DND-41 (cell line): Measurements from ENCODE around the gene EMSY.

Experiments used
- ATAC-seq: fragments of 200-7000 bp; cut with Tn5 transposase; 3 replicates; pipeline ENCODE4 v1.9.1; 2021; ENCODE audit warnings: low read depth; ENCODE audit not compliant: insufficient read depth
- DNase-seq: peaks from one replicate; pipeline ENCODE4 v3.0.0-alpha.2; 2020
- H2AFZ ChIP-seq: 2 replicates; pipeline ENCODE4 v1.6.0; 2012; ENCODE audit warnings: low read depth, low read length
- H3K27ac ChIP-seq: 2 replicates; pipeline ENCODE4 v1.5.1; 2012; ENCODE audit warnings: low read length, inconsistent platforms
- H3K27me3 ChIP-seq: fragments of 200-600 bp; sonication (generic); 2 replicates; pipeline ENCODE4 v1.6.0; 2012; ENCODE audit warnings: low read length, mild to moderate bottlenecking, inconsistent platforms; ENCODE audit not compliant: insufficient read depth, poor library complexity
- H3K36me3 ChIP-seq: 2 replicates; pipeline ENCODE4 v1.5.1; 2012; ENCODE audit warnings: low read length, inconsistent platforms; ENCODE audit not compliant: insufficient read depth
- H3K4me1 ChIP-seq: 2 replicates; pipeline ENCODE4 v1.5.1; 2012; ENCODE audit warnings: mild to moderate bottlenecking, low read length; ENCODE audit not compliant: insufficient read depth
- H3K4me2 ChIP-seq: 2 replicates; pipeline ENCODE4 v1.6.0; 2012; ENCODE audit warnings: mild to moderate bottlenecking, moderate library complexity, low read length, inconsistent platforms; ENCODE audit not compliant: insufficient read depth
- H3K4me3 ChIP-seq, 2 experiments: fragments of 200-600 bp in 1 of 2; shearing (Covaris generic) in 1 of 2; 2 replicates each; pipeline ENCODE4 v1.5.1; 2012 to 2016; ENCODE audit warnings: inconsistent platforms in 2 of 2, low read length in 2 of 2, mild to moderate bottlenecking in 2 of 2, low read depth in 1 of 2, moderate library complexity in 1 of 2
- H3K79me2 ChIP-seq: 2 replicates; pipeline ENCODE4 v1.6.0; 2012; ENCODE audit warnings: low read length, inconsistent platforms; ENCODE audit not compliant: insufficient read depth
- H3K9ac ChIP-seq: 2 replicates; pipeline ENCODE4 v1.6.0; 2012; ENCODE audit warnings: low read depth, mild to moderate bottlenecking, inconsistent platforms, low read length, moderate library complexity
- H3K9me3 ChIP-seq: 2 replicates; pipeline ENCODE4 v1.5.1; 2012; ENCODE audit warnings: low read length, moderate library complexity, mild to moderate bottlenecking, inconsistent platforms; ENCODE audit not compliant: insufficient read depth, severe bottlenecking
- H4K20me1 ChIP-seq: 2 replicates; pipeline ENCODE4 v1.6.0; 2012; ENCODE audit warnings: low read length; ENCODE audit not compliant: insufficient read depth
- EZH2 ChIP-seq: IDR thresholded peaks from 3 replicates; pipeline ENCODE4 v1.6.1; 2012; ENCODE audit warnings: borderline replicate concordance, low read depth, mild to moderate bottlenecking, moderate library complexity, low read length, inconsistent platforms; ENCODE audit not compliant: severe bottlenecking
- TF ChIP-seq, protein P1 (sequence below): IDR thresholded peaks from 2 replicates; pipeline ENCODE4 v1.5.1; 2012; ENCODE audit warnings: borderline replicate concordance, low read length, moderate library complexity, mild to moderate bottlenecking; ENCODE audit not compliant: poor library complexity, severe bottlenecking; ENCODE audit errors: extremely low read depth

EMSY gene

DNA sequence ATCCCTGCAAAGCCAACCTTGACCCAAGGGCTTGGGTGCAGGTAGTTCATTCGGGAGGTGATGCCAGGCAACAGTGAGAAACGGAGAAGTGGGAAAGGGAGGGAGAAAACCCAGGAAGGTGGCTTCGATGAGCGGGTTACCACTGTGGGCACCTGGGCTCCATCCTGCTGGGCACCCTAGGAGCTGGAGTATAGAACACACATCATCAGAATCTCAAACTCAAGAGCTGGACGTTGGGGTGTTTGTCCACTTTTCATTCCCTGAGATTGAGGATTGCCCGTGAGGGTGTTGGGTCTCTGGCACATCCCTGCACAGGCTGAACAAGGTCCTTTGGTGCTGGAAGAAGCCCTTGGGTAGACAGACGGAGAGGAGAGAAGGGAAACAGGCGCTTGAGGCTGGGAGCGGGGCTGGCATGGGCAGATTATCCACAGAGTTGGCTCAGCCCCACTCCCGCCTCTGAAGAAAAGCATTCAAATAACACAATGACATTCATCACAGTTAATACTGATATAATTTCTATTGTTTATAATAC, 155.4 kb downstream of the EMSY start:
- ATAC-seq (no peak), DNase-seq (no peak)
- no peak overlapping the region for H2AFZ ChIP-seq
- no peaks in the 10 kb centered on the region for H4K20me1 ChIP-seq
- H3K4me1 ChIP-seq, result no peaks in the 10 kb centered on the region
- no peak overlapping the region for H3K9ac ChIP-seq
- no peak overlapping the region for H3K4me3 ChIP-seq
- TF ChIP-seq EZH2, result no peak
- TF ChIP-seq, protein P1, sequence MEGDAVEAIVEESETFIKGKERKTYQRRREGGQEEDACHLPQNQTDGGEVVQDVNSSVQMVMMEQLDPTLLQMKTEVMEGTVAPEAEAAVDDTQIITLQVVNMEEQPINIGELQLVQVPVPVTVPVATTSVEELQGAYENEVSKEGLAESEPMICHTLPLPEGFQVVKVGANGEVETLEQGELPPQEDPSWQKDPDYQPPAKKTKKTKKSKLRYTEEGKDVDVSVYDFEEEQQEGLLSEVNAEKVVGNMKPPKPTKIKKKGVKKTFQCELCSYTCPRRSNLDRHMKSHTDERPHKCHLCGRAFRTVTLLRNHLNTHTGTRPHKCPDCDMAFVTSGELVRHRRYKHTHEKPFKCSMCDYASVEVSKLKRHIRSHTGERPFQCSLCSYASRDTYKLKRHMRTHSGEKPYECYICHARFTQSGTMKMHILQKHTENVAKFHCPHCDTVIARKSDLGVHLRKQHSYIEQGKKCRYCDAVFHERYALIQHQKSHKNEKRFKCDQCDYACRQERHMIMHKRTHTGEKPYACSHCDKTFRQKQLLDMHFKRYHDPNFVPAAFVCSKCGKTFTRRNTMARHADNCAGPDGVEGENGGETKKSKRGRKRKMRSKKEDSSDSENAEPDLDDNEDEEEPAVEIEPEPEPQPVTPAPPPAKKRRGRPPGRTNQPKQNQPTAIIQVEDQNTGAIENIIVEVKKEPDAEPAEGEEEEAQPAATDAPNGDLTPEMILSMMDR, result no peak
- no peak overlapping the region for H3K4me2 ChIP-seq
- H3K27me3 ChIP-seq, result no peaks in the 10 kb centered on the region
- H3K79me2 ChIP-seq, result no peaks in the 10 kb centered on the region
- no peaks in the 10 kb centered on the region for H3K9me3 ChIP-seq
- no peaks in the 10 kb centered on the region for H3K36me3 ChIP-seq
- H3K27ac ChIP-seq, result no peak overlapping the region

DNA sequence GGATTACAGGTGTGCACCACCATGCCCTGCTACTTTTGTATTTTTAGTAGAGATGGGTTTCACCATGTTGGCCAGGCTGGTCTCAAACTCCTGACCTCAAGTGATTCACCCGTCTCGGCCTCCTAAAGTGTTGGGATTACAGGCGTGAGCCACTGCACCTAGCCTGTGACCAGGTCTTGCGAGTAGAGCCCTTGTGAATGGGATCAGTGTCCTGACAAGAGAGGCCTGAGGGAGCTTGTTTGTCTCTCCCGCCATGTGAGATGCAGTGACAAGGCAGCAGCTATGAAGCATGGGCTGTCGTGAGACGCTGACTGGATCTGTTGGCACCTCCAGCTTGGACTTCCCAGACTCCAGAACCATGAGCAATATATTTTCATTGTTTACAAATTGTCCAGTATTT, 156.5 kb downstream of the EMSY start:
- ATAC-seq (no peak), DNase-seq (no peak)
- Histone ChIP-seq H3K4me3 (no peak overlapping the region), H3K4me1 (no peaks in the 10 kb centered on the region), H3K79me2 (no peaks in the 10 kb centered on the region), H4K20me1 (no peaks in the 10 kb centered on the region), H3K27me3 (no peaks in the 10 kb centered on the region), H3K9ac (no peak overlapping the region), H2AFZ (no peak overlapping the region), H3K36me3 (no peaks in the 10 kb centered on the region), H3K9me3 (no peaks in the 10 kb centered on the region), H3K4me2 (no peak overlapping the region), H3K27ac (no peak overlapping the region)
- TF ChIP-seq, protein P1, result no peak
- no peak for TF ChIP-seq EZH2

DNA sequence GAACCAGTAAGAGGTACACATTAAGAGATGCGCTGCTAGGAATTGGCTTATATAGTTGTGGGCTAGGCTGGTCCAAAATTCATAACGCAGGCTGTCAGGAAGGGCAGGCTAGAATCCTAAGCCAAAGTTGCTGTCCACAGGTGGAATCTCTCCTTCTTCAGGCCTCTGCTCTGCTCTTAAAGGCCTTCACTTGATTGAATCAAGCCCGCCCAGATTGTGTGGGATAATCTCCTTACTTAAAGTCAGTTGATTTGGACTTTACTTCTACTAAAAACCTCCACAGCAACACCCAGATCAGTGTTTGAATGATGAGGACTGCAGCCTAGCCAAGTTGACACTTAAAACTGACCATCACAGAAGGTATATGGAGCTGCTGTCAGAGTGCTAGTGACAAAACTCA, 156.9 kb downstream of the EMSY start:
- no peak for DNase-seq
- TF ChIP-seq, protein P1, result no peak
- no peak for TF ChIP-seq EZH2
- Histone ChIP-seq H4K20me1 (no peaks in the 10 kb centered on the region), H3K4me3 (no peak overlapping the region), H3K9me3 (no peaks in the 10 kb centered on the region), H3K27me3 (no peaks in the 10 kb centered on the region), H3K4me2 (no peak overlapping the region), H3K4me1 (no peaks in the 10 kb centered on the region), H2AFZ (no peak overlapping the region), H3K36me3 (no peaks in the 10 kb centered on the region), H3K79me2 (no peaks in the 10 kb centered on the region), H3K9ac (no peak overlapping the region), H3K27ac (no peak overlapping the region)
- ATAC-seq, result no peak

DNA sequence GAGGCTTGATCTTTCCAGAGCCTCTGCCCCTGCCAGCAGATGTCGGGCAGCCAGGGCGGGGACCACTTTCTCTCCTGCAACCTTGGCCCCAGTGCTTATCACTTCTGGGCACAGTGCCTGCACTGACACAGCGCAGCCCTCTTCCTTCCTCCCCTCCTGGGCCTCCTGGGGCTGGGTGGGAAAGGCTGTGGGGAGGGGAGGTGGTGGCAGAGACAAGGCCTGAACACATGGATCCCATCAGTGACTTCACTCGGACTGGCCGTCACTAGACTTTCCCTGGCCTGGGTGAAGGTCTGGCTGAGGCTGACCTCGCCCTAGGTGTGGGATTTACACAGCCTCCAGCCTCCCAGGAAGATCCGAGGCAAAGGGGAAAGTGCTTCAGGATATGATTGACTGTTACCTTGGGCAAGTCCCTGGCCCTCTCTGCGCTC, 157.6 kb downstream of the EMSY start:
- H3K36me3 ChIP-seq, result no peaks in the 10 kb centered on the region
- H3K4me3 ChIP-seq, result no peak overlapping the region
- TF ChIP-seq EZH2, result no peak
- TF ChIP-seq, protein P1, result no peak
- H3K9me3 ChIP-seq, result no peaks in the 10 kb centered on the region
- no peaks in the 10 kb centered on the region for H3K4me1 ChIP-seq
- H3K4me2 ChIP-seq, result no peak overlapping the region
- H3K79me2 ChIP-seq, result no peaks in the 10 kb centered on the region
- no peaks in the 10 kb centered on the region for H4K20me1 ChIP-seq
- H3K27me3 ChIP-seq, result no peaks in the 10 kb centered on the region
- H3K27ac ChIP-seq, result no peak overlapping the region
- DNase-seq (no peak), ATAC-seq (no peak)
- no peak overlapping the region for H2AFZ ChIP-seq
- no peak overlapping the region for H3K9ac ChIP-seq
